ENCODE measurements around the gene ADGRV1.

The ADGRV1 gene

DNA sequence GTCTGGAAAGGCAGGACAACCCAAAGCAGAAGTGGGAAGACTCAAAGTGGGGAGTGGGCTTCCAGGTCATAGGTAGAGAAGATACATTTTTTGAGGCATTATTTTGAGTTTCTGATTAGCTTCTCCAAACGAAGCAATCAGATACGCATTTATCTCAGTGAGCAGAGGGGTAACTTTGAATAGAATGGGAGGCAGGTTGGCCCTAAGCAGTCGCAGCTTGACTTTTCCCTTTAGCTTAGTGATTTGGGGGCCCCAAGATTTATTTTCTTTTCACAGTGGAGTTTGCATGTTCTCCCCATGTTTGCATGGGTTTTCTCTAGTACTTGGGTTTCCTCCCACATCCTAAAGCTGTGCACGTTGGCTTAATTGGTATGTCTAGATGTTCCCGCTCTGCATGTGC is 422.6 kb downstream of the ADGRV1 start:
- Histone ChIP-seq H3K27me3 (ENCODE audit: insufficient read depth, poor library complexity, severe bottlenecking) (no peaks in the 10 kb centered on the region), H3K4me3 (replicated peaks; ENCODE audit: insufficient read depth, low read length) (no peak overlapping the region), H3K27ac (replicated peaks) (no peak overlapping the region)
- TF ChIP-seq SPI1 (IDR thresholded peaks at IDR 0.05; ENCODE audit: borderline replicate concordance, low read depth), result no peak
- TF ChIP-seq GABPA (IDR thresholded peaks at IDR 0.05; ENCODE audit: low read depth), result no peak
- TF ChIP-seq POLR2AphosphoS5 (IDR thresholded peaks at IDR 0.05; ENCODE audit: low read depth), result no peak
- TF ChIP-seq, protein P1, sequence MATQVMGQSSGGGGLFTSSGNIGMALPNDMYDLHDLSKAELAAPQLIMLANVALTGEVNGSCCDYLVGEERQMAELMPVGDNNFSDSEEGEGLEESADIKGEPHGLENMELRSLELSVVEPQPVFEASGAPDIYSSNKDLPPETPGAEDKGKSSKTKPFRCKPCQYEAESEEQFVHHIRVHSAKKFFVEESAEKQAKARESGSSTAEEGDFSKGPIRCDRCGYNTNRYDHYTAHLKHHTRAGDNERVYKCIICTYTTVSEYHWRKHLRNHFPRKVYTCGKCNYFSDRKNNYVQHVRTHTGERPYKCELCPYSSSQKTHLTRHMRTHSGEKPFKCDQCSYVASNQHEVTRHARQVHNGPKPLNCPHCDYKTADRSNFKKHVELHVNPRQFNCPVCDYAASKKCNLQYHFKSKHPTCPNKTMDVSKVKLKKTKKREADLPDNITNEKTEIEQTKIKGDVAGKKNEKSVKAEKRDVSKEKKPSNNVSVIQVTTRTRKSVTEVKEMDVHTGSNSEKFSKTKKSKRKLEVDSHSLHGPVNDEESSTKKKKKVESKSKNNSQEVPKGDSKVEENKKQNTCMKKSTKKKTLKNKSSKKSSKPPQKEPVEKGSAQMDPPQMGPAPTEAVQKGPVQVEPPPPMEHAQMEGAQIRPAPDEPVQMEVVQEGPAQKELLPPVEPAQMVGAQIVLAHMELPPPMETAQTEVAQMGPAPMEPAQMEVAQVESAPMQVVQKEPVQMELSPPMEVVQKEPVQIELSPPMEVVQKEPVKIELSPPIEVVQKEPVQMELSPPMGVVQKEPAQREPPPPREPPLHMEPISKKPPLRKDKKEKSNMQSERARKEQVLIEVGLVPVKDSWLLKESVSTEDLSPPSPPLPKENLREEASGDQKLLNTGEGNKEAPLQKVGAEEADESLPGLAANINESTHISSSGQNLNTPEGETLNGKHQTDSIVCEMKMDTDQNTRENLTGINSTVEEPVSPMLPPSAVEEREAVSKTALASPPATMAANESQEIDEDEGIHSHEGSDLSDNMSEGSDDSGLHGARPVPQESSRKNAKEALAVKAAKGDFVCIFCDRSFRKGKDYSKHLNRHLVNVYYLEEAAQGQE (IDR thresholded peaks at IDR 0.05; ENCODE audit: insufficient replicate concordance, low read depth), result no peak
- TF ChIP-seq, protein P2, sequence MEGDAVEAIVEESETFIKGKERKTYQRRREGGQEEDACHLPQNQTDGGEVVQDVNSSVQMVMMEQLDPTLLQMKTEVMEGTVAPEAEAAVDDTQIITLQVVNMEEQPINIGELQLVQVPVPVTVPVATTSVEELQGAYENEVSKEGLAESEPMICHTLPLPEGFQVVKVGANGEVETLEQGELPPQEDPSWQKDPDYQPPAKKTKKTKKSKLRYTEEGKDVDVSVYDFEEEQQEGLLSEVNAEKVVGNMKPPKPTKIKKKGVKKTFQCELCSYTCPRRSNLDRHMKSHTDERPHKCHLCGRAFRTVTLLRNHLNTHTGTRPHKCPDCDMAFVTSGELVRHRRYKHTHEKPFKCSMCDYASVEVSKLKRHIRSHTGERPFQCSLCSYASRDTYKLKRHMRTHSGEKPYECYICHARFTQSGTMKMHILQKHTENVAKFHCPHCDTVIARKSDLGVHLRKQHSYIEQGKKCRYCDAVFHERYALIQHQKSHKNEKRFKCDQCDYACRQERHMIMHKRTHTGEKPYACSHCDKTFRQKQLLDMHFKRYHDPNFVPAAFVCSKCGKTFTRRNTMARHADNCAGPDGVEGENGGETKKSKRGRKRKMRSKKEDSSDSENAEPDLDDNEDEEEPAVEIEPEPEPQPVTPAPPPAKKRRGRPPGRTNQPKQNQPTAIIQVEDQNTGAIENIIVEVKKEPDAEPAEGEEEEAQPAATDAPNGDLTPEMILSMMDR (IDR thresholded peaks at IDR 0.05; ENCODE audit: insufficient read depth, low read length), result no peak
- DNase-seq (ENCODE audit: low read depth in 1 of 2, low spot score in 1 of 2), result no peak

DNA sequence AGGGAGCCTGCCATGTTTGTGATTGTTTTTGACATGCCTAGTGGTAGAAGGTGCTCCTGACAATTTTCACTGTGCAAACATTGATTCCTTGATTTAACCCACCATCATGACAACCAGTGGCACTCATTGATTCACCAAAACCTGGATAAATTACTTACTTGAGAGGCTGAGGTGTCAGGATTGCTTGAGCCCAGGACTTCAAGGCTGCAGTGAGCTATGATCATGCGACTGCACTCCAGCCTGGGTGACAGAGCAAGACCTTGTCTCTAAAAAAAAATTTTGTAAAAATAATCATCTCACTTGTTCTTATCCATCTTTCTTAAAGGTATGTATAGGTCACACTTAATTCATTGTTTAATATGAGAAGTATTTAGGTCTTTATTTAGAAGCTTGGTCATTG is 423.2 kb downstream of the ADGRV1 start:
- DNase-seq (ENCODE audit: low read depth in 1 of 2, low spot score in 1 of 2), result no peak
- H3K4me3 ChIP-seq (replicated peaks; ENCODE audit: insufficient read depth, low read length), result no peak overlapping the region
- TF ChIP-seq, protein P1 (IDR thresholded peaks at IDR 0.05; ENCODE audit: insufficient replicate concordance, low read depth), result no peak
- no peak for TF ChIP-seq GABPA (IDR thresholded peaks at IDR 0.05; ENCODE audit: low read depth)
- TF ChIP-seq, protein P2 (IDR thresholded peaks at IDR 0.05; ENCODE audit: insufficient read depth, low read length), result no peak
- no peak for TF ChIP-seq POLR2AphosphoS5 (IDR thresholded peaks at IDR 0.05; ENCODE audit: low read depth)
- TF ChIP-seq SPI1 (IDR thresholded peaks at IDR 0.05; ENCODE audit: borderline replicate concordance, low read depth), result no peak
- H3K27ac ChIP-seq (replicated peaks), result no peak overlapping the region
- H3K27me3 ChIP-seq (ENCODE audit: insufficient read depth, poor library complexity, severe bottlenecking), result no peaks in the 10 kb centered on the region

DNA sequence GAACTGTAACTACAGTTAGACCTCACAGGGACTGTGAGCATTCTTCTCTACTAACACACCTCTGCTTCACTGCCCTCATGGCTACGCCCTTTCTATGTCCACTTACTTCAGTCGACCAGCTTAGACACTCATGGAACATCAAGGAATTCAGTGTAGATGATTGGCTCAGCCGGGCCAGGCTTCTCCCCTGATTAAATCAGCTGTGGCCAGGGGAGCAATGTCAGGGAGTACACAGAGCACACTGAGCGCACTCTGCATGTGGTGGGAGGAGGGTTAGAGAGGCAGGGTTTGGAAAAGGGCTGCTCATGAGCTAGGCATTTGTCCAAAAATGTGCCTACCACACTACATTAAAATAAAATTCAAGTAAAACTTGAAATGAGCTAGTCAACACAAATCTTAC is 424.0 kb downstream of the ADGRV1 start:
- H3K27ac ChIP-seq (replicated peaks), result peak overlapping the region; percentile 10

More for the DNA sequence above, 424.0 kb downstream of the ADGRV1 start:
- DNase-seq (ENCODE audit: low read depth in 1 of 2, low spot score in 1 of 2), result peak in 1 of 2 experiments; percentile 1
- TF ChIP-seq, protein P1 (IDR thresholded peaks at IDR 0.05; ENCODE audit: insufficient replicate concordance, low read depth), result no peak
- TF ChIP-seq, protein P2 (IDR thresholded peaks at IDR 0.05; ENCODE audit: insufficient read depth, low read length), result no peak
- TF ChIP-seq GABPA (IDR thresholded peaks at IDR 0.05; ENCODE audit: low read depth), result no peak
- no peak for TF ChIP-seq SPI1 (IDR thresholded peaks at IDR 0.05; ENCODE audit: borderline replicate concordance, low read depth)
- TF ChIP-seq POLR2AphosphoS5 (IDR thresholded peaks at IDR 0.05; ENCODE audit: low read depth), result no peak
- no peaks in the 10 kb centered on the region for H3K27me3 ChIP-seq (ENCODE audit: insufficient read depth, poor library complexity, severe bottlenecking)
- H3K4me3 ChIP-seq (replicated peaks; ENCODE audit: insufficient read depth, low read length), result no peak overlapping the region

Measured in HL-60 (cell line).